Esophagus mucosa (tissue), 1 donor: Measurements from ENCODE around the gene ANTXRL. TPM values are rescaled to one million over a fixed set of nuclear protein-coding genes. Genes with fewer than 3 reads are reported as not detected.
"Not testable (repeated sequence)": the region's sequence is repeated elsewhere in the genome, so short reads cannot be mapped to it uniquely, and the experiment has no call there.

Experiments
- ATAC-seq: fragments of 200-7000 bp; cut with Tn5 transposase; one replicate; pipeline ENCODE4 v1.9.1; 2020
- total RNA-seq: library from RNA; stranded (reverse); gene quantifications from one replicate; pipeline ENCODE4 v1.2.4, GENCODE V29; 2023
- donor health status: DM: yes; HTN: yes; CAD: no.

ANTXRL gene
- total RNA-seq, 1 donor from 2014 or later = not detected

DNA sequence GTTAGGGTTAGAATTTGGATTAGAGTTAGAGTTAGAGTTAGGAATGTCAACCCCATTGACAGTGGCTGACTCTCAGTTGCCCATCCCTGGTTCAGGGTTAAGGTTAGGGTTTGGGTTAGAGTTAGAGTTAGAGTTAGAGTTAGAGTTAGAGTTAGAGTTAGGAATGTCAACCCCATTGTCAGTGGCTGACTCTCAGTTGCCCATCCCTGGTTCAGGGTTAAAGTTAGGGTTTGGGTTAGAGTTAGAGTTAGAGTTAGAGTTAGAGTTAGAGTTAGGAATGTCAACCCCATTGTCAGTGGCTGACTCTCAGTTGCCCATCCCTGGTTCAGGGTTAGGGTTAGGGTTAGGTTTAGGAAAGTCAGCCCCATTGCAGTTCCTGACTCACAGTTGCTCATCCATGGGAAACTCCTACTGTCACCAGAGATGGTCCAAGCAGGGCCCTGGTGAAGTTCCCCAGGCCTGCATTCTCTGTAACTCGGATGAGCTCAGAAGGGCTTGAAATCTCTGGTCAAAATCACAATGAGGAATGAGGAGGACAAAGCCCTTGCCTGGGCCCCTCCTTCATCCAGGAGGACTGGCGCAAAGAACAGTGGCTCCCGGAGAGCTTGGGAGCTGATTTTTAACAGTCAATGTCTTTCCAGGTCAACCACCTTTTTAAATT lies 8.7 kb downstream of the ANTXRL start:
- ATAC-seq = not testable (repeated sequence)

GRCh38 chr10:46296086-46296485 lies 9.3 kb downstream of the ANTXRL start:
- not testable (repeated sequence) for ATAC-seq

- ATAC-seq = no peak
These were observed 9.9 kb downstream of the ANTXRL start for GRCh38 chr10:46296641-46297141.

DNA sequence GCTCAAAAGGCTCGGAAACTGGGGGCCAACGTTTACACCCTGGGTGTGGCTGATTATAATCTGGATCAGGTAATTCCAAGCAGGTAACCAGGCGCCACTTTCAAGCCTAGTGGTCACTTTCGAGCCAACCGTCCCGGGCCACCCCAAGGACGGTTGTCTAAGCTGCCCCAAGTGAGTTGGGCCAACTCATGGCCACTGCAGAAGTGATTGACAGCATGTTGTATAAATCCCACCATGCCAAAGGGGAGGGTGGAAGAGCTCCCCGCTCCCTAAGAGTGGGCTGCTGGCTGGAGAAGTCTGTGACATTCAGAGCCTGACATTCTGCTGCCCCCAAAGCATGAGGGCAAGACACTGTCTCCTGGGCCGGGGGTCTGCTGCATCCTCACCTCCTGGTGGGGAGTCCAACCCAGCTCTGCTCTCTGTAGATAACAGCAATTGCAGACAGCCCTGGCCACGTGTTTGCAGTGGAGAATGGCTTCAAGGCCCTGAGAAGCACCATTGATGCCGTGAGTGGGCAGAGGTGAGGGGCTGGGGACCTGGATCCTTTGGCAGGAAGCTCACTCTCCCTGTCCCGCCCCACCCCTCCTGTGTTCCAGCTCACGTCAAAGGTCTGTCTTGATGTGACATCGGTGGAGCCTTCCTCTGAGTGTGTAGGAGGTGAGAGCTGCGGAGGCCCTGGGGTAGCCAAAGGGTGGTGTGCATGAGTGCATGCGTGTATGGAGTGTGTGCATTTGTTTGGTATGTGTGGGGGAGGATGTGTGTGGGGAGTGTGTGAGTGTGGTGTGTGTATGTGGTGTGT lies 10.8 kb downstream of the ANTXRL start:
- no peak for ATAC-seq

DNA sequence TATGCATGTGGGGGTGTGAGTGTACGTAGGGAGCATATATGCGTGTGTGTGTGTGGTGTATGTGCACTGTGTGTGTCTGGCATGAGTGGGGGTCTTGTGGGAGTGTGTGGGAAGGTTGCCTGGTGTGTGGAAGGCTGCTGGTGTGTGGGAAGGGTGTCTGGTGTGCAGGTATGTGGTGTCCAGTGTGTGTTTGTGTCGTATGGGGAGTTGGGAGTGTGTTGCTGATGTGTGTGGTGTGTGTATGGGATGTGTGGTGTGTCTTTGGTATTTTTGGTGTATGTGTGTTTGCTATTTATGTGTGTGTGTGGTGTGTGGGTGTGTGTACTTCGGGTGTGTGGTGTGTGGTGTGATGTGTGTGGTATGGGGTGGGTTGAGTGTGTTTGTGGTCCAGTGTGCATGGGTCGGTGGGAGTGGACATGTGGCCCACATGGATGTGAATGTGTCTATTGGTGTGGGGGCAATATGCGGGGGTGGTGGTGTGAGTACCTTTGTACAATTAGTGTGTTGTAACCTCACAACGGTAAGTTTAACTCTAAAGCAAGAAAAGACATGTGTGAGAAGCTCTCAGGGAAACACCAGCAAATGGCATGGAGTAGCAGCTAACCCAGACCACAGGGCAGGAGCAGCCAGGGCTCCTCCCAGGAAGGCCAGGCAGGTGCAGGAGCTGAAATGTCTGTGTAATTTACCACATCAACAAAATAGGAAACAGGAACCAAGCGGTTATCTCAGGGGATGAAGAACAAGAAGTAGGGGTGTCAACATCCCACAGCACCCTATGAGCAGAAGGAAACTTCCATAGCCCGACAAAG lies 11.9 kb downstream of the ANTXRL start:
- ATAC-seq = no peak

GRCh38 chr10:46299286-46299535 lies 12.4 kb downstream of the ANTXRL start:
- ATAC-seq = no peak

GRCh38 chr10:46299536-46300369 lies 13.0 kb downstream of the ANTXRL start:
- ATAC-seq = no peak

DNA sequence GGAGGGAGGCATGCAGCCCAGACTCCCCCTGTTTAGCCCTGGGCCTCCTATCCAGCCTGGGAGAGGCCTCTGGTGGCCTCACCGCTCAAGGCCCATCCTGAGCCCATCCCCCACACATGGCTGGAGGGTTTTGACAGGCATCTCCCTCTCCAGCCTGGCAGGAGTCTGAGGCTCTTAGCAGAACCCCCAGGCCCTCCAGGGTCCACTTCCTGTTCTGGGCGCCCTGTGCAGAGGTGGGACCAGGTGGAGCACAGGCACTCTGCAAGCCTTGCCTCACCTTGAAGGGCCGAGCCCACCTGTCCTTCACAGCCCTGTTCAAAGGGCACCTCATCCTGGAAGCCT lies 13.5 kb downstream of the ANTXRL start:
- ATAC-seq = not testable (repeated sequence)

GRCh38 chr10:46301056-46301645 lies 14.4 kb downstream of the ANTXRL start:
- ATAC-seq = no peak

DNA sequence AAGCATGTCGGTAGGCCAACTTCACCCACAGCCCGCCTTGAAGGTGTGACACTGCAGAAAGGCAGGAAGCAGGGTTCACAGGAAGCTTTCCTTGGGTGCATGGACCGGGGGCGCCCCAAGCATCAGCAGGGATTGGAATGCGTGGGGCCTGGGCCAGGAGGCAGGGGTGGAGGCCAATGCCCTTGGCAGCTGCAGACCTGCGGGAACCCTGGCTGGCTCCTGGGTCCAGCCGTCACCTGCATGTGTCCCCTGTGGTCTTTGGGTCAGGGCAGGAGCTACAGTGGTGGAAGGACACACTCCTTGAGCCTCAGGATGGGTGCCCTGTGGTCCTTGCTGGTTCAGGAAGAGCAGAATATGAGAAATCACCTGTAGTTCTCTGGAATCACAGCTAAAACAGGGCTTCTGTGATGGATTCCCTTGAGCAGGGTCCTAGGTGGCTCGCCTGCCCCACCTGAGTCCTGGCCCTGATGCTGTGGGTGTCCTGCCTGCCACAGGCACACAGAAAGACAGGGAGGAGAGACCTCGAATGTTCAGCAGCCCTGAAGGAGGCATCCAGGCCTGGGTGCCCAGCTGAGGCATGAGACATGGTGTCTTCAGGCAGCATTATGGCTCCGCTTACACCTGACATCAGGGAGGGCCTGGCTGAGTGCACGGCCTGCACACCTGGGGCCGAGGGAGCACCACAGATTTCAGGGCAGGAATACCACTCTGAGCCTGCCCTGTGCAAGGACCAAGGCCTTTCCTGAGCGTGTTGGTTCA lies 15.1 kb downstream of the ANTXRL start:
- no peak for ATAC-seq

GRCh38 chr10:46302765-46303352 lies 16.1 kb downstream of the ANTXRL start:
- not testable (repeated sequence) for ATAC-seq

DNA sequence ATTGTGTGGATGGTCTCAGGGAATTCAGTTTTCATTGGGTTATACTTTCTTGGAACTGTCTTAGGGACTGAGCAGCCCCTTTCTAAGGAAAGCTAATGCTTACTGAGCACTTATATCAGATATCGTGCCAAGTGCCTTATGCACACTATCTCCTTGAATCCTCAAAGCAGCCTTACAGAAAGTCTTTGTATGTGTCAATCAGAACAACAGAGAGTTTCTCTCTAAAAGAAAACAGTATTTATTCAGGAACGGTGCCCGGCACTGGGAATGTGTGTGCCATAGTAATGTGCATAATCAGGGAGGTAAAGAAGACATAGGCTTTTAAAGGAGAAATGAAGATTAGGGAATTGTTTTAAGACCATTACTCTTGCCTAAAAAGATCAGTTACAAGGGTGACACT lies 17.3 kb downstream of the ANTXRL start:
- no peak for ATAC-seq

- ATAC-seq = not testable (repeated sequence)
These were observed 17.9 kb downstream of the ANTXRL start for GRCh38 chr10:46304671-46305070.

- no peak for ATAC-seq
These were observed 18.5 kb downstream of the ANTXRL start for GRCh38 chr10:46305079-46305818.

DNA sequence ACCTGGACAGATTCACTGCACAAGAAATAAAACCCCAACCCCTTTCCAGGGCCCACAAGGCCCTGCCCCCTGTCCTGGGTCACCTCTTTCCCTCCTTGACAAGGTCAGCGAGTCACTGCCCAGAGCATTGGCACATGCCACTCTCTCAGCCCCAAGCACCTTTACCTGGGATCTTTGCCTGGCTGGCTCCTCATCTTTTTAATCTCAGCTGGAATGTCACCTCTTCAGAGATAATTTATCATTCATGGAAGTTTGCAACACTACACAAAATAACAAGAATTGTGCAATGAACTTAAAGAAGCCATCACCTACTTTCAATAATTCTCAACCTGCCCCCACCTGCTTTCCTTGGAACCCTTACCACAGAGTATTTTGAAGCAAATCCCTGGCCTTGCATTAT lies 19.2 kb downstream of the ANTXRL start:
- no peak for ATAC-seq

DNA sequence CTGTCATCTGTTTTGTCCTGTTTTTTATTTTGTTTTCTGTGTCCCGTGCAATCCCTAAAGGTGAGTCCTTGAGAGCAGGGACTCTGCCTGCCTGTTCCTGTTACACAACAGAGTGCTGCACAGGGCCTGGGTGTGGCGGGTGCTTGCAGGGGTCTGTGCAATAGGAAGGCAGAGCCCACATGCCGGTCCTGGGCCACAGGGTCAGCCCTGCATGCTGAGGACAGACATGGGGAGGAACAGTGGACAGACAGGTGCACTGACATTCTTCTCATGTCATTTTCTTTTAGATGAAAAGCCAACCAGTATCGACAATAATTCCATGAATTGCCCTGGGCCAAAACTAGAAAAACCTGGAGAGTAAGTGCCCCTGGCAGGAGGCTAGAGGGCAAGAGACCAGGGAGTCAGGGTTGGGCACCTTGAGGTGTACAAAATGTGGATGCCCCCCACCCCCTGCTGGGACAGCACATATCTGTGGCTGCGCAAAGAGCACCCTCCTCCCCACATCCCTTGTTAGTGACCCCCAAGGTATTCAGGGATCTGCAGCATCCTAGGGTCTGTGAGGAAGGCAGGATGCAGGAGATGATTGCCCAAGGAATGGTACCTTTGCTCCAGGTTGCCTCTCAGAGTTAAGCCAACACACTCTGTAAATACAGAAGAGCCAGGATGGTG lies 19.9 kb downstream of the ANTXRL start:
- ATAC-seq = peak; percentile 32

DNA sequence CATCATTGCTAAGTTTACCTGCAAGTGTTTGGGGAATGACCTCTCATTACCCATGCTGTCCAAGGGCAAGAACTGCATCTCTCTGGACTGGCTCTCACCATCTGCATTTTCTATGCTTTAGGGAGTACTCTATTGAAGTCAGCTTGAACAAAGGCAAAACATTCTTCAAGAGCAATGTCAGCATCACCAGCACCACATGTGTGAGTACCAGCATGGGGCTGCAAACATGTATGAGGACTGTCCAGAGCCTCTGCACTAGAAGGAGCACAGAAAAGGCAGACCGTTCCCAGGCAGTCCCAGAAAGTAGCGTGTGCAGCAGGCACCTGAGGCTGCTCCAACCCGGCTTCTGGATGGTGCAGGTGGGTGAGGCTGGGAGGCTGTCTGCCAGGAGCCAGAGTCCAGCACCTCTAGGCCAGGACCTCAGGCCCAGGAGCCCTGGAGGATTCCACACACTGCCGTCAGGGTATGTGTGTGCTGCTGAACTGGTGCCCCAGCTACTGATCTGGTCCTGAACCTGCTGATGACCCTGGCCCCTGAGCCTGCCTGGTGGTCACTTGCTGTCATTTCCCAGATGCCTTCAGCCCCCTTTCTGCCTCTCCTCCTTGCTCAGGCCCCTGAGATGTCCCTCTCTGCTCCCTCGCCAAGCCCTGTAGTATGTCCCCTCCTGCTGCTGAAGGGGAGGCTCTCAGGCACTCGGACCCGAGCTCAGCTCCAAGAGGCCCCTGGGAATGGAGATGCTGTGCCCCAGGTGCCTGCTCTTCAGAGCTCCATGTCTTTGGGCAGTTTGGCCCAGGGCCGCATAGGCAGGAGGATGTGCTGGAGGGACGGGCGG lies 20.7 kb downstream of the ANTXRL start:
- no peak for ATAC-seq

DNA sequence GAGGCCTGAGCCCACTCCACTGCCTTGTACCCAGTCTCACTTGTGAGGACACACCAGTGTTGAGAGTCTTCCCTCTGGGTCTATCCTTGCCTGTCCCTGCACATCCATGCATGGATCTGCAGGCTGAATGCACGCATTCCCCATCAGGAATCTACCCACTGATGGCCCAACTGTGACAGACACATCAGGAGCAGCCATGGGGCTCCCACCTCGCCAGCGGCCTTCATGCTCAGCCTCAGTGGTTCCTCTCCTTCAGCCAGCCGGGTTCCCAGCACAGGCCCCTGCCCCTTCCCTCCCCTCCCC lies 21.3 kb downstream of the ANTXRL start:
- no peak for ATAC-seq
